ENCODE measurements around the gene ITGA4. TPM values are rescaled to one million over a fixed set of nuclear protein-coding genes. Genes with fewer than 3 reads are reported as not detected.

ITGA4 gene
- total and polyA plus RNA-seq, 5 experiments from 2014 or later = 88.1 to 210 (median 128) TPM

DNA sequence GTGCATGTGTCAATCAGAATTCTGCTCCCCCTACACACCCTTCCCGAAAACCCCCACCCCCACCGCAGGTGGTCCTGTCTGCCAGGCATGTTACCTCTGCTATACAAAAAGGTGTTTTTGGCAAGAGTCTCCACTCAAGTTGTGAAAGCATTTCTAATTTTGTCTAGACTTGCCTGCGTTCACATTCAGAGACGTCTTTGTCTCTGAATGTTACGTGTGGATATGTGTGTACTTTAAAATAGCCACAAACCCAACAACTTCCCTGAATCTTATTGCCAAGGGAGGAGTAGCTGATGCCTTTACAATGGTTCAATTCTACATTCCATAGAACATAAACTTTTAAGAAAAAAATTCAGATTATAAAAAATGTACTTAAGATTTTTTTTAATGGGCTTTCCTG is 66.6 kb downstream of the ITGA4 start:
- H3K9me3 Mint-ChIP-seq = no peaks in the 10 kb centered on the region
- POLR2A ChIA-PET = no interaction called here
- H3K27me3 Mint-ChIP-seq = no peaks in the 10 kb centered on the region
- no peak for ATAC-seq
- H3K4me1 Mint-ChIP-seq = peaks cover 0 to 8% (median 1%) of the 10 kb centered on the region in 4 donors
- no peak overlapping the region for H3K4me3 Mint-ChIP-seq
- peak overlapping the region in 1 of 10 donors; percentile 31 for H3K27ac Mint-ChIP-seq
- no peak for DNase-seq
- peaks cover 17 to 87% (median 36%) of the 10 kb centered on the region in 3 donors for H3K36me3 Mint-ChIP-seq

DNA sequence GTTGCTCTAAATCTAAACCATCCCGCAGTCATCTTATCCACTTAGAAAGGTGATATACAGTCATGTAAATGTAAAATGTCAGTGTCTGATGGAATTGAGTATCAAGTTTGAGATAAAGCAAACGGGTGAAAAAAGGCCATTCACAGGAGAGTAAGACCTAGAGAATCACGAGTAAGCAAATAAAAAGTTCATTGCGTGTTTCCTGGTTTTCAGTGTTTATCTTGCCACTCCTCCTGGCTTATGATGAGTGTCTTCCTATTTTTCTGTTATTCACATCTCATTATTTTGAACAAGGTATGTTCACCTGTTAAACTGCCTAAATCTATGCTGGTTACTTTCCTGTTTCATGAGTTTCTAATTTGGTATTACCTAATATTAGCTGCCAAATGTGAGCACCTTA is 68.8 kb downstream of the ITGA4 start:
- H3K4me1 Mint-ChIP-seq = peaks cover 0 to 2% (median 1%) of the 10 kb centered on the region in 4 donors
- H3K9me3 Mint-ChIP-seq = no peaks in the 10 kb centered on the region
- no peak overlapping the region for H3K4me3 Mint-ChIP-seq
- H3K36me3 Mint-ChIP-seq = peaks cover 17 to 86% (median 49%) of the 10 kb centered on the region in 3 donors
- peak overlapping the region in 5 of 10 donors; percentile 0 to 79 (median 15) for H3K27ac Mint-ChIP-seq
- no peaks in the 10 kb centered on the region for H3K27me3 Mint-ChIP-seq
- POLR2A ChIA-PET = no interaction called here
- no peak for DNase-seq
- ATAC-seq = no peak

DNA sequence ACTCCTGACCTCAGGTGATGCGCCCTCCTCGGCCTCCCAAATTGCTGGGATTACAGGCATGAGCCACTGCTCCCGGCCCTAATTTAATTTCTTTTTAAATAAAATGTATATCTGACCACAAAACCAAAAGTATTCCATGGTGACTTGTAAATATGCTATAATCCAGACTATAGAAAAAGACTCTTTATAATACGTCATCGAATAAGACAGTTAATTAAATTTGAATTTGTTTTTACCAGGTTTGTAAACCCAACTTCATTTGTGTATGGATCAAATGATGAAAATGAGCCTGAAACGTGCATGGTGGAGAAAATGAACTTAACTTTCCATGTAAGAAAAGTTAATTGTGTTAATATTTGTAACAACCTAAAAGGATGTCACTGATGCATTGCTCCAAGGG is 69.9 kb downstream of the ITGA4 start:
- peaks cover 17 to 87% (median 50%) of the 10 kb centered on the region in 3 donors for H3K36me3 Mint-ChIP-seq
- H3K4me1 Mint-ChIP-seq = peaks cover 0 to 3% (median 2%) of the 10 kb centered on the region in 4 donors
- ATAC-seq = no peak
- no peak for DNase-seq
- H3K27me3 Mint-ChIP-seq = no peaks in the 10 kb centered on the region
- peak overlapping the region in 2 of 10 donors; percentile 0 to 46 for H3K27ac Mint-ChIP-seq
- no peaks in the 10 kb centered on the region for H3K9me3 Mint-ChIP-seq
- POLR2A ChIA-PET = no interaction called here
- no peak overlapping the region for H3K4me3 Mint-ChIP-seq

DNA sequence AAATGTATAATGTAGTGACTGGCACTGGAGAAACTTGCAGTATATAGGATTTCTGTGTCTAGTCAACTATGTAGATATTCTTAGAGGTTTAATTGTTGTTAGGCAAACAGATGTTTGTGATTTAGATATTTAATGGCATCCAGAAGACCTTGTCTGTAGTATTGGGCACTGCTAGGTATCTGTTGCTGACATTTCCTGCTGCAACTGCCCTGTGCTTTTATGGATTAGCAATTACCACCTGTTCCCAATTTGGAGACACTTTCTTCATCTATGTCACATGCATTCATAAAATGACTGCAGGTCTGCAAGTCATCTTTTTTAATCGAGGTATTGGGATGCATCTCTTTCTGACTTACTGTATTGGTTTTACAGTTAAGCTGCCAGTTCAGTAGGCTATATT is 71.3 kb downstream of the ITGA4 start:
- no peak for DNase-seq
- H3K9me3 Mint-ChIP-seq = no peaks in the 10 kb centered on the region
- H3K36me3 Mint-ChIP-seq = peaks cover 13 to 86% (median 51%) of the 10 kb centered on the region in 3 donors
- peaks cover 2 to 9% (median 4%) of the 10 kb centered on the region in 4 donors for H3K4me1 Mint-ChIP-seq
- no peaks in the 10 kb centered on the region for H3K27me3 Mint-ChIP-seq
- POLR2A ChIA-PET = no interaction called here
- no peak overlapping the region for H3K4me3 Mint-ChIP-seq
- no peak for ATAC-seq
- H3K27ac Mint-ChIP-seq = peak overlapping the region in 2 of 10 donors; percentile 11 to 24

DNA sequence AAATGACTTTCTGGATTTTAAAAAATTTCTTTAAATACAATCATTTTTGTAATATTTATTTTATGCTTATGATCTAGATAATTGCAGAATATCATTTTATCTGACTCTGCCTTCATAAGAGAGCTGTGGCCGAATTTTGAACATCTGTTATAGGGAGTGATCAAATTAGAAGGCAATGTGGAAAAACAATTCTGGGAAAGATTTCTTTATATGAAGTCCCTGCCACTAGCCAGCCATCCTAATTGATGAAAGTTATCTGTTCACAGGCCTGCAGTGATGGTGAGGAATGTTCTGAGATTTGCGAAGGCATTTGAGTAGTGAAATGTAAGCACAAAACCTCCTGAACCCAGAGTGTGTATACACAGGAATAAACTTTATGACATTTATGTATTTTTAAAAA is 79.5 kb downstream of the ITGA4 start:
- Mint-ChIP-seq H3K27ac (peak overlapping the region in 1 of 10 donors; percentile 17), H3K4me3 (no peak overlapping the region), H3K9me3 (peaks cover 0 to 16% (median 0%) of the 10 kb centered on the region in 9 donors), H3K27me3 (no peaks in the 10 kb centered on the region), H3K36me3 (peaks cover 53 to 89% (median 73%) of the 10 kb centered on the region in 3 donors), H3K4me1 (peaks cover 3 to 9% (median 6%) of the 10 kb centered on the region in 4 donors)
- no peak for ATAC-seq
- no peak for DNase-seq
- POLR2A ChIA-PET = no interaction called here

DNA sequence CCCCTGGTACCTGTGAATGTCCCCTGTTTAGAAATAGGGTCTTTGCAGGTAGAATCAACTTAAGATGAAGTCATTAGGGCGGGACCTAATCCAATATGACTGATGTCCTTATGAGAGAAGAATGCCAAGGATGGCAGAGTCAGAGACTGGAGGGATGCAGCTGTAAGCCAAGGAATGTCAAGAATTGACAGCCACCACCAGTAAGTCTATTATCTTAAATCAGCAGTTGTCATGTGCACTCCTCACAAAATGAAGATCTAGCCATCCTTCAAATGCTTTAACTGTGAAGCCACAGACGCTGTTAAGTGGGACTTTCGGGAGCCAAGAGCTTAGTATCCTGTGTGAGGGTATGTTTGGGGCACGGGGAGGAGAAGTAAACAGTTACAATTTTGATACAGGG is 83.2 kb downstream of the ITGA4 start:
- peaks cover 43 to 53% (median 50%) of the 10 kb centered on the region in 3 donors for H3K36me3 Mint-ChIP-seq
- DNase-seq (no peak), ATAC-seq (no peak)
- POLR2A ChIA-PET = no interaction called here
- H3K27ac Mint-ChIP-seq = peak overlapping the region in 3 of 10 donors; percentile 2 to 16 (median 8)
- H3K4me1 Mint-ChIP-seq = peaks cover 0 to 6% (median 3%) of the 10 kb centered on the region in 4 donors
- no peaks in the 10 kb centered on the region for H3K27me3 Mint-ChIP-seq
- peak overlapping the region in 1 of 10 donors; percentile 37 for H3K4me3 Mint-ChIP-seq
- H3K9me3 Mint-ChIP-seq = peaks cover 0 to 19% (median 0%) of the 10 kb centered on the region in 9 donors

DNA sequence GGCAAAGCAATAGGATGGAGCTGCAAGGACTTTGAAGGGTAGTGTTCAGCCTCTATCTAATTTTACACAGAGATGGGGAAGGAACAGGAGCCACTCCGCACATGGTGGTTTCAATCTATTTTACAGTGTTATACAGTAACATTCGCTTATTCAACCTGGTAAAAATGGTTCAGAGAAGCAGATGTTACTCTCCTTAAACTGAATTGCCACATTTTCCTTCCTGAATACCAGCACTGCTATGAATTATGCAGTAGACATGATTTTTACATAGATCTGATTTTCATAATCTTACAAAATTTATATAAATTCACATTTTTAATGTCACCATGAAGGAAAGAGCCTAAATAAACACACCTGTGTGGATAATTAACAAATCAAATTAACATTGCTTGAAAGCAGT is 85.0 kb downstream of the ITGA4 start:
- no peak for DNase-seq
- Mint-ChIP-seq H3K4me3 (no peak overlapping the region), H3K27me3 (no peaks in the 10 kb centered on the region), H3K36me3 (peaks cover 29 to 42% (median 41%) of the 10 kb centered on the region in 3 donors), H3K9me3 (peaks cover 0 to 26% (median 4%) of the 10 kb centered on the region in 9 donors), H3K27ac (no peak overlapping the region), H3K4me1 (peaks cover 0 to 6% (median 3%) of the 10 kb centered on the region in 4 donors)
- POLR2A ChIA-PET = no interaction called here
- no peak for ATAC-seq

DNA sequence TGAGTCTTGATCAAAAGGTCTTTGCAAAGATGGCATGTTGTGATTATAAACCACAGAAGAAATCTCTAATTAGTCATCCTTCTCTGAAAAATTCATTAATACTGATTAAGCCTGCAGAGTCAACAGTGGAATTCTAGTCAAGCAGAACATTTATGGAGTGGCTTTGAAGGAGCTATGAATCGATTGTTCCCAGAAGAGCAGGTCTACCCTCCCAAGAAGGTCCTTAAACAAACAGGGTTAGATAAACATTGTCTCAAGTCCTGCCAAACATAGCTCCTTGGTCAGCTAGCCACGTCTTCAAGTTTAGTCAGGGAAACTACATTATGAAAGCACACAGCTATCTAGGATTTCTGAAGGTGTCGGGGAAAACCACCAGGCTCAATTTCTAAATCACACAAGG is 88.9 kb downstream of the ITGA4 start:
- peaks cover 0 to 14% (median 11%) of the 10 kb centered on the region in 3 donors for H3K36me3 Mint-ChIP-seq
- peaks cover 0 to 19% (median 4%) of the 10 kb centered on the region in 9 donors for H3K9me3 Mint-ChIP-seq
- H3K27me3 Mint-ChIP-seq = no peaks in the 10 kb centered on the region
- no peak overlapping the region for H3K27ac Mint-ChIP-seq
- DNase-seq (no peak), ATAC-seq (no peak)
- POLR2A ChIA-PET = no interaction called here
- peaks cover 0 to 6% (median 2%) of the 10 kb centered on the region in 4 donors for H3K4me1 Mint-ChIP-seq
- H3K4me3 Mint-ChIP-seq = no peak overlapping the region

DNA sequence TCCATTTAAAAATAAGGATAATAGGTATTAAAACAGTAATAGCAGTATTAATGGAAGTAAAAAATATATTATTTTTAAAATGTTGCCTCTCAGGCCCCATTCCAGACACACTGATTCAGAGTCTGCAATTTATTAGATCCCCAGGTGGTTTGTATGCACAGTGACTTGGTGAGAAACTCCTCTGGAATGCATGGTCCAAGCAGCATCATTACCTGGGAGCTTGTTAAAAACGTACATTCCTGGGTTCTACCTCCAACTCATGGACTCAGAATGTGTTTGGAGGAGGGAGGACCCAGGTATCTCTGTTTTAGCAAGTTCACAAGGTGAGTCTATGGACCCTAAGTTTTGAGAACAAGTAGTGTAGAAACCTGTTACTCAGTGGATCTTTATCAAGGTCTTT is 95.6 kb downstream of the ITGA4 start:
- POLR2A ChIA-PET = no interaction called here
- peaks cover 0 to 7% (median 5%) of the 10 kb centered on the region in 3 donors for H3K36me3 Mint-ChIP-seq
- H3K4me3 Mint-ChIP-seq = no peak overlapping the region
- no peaks in the 10 kb centered on the region for H3K27me3 Mint-ChIP-seq
- peaks cover 0 to 4% (median 0%) of the 10 kb centered on the region in 9 donors for H3K9me3 Mint-ChIP-seq
- no peak for ATAC-seq
- DNase-seq = no peak
- H3K4me1 Mint-ChIP-seq = peaks cover 0 to 4% (median 0%) of the 10 kb centered on the region in 4 donors
- no peak overlapping the region for H3K27ac Mint-ChIP-seq

DNA sequence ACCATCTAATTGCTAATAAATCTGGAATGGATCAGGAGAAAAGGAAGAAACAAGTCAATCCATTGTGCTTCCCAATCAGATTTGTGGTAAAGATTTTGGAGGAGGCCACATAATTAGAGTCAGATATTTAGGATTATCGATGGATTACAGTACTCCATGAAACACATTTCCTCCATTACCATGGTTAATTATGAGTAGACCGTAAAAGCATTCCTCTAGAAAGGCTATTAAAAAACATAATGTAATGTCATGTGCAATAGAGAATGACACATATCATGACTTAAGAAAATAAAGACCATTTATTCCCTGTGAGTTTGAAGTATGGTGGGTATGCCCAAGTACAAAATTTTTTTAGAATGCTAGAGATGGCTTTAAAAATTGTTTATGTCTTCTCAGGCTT is 96.1 kb downstream of the ITGA4 start:
- DNase-seq = no peak
- Mint-ChIP-seq H3K27me3 (no peaks in the 10 kb centered on the region), H3K4me3 (no peak overlapping the region), H3K9me3 (peaks cover 0 to 6% (median 0%) of the 10 kb centered on the region in 9 donors), H3K27ac (no peak overlapping the region), H3K36me3 (peaks cover 0 to 5% (median 4%) of the 10 kb centered on the region in 3 donors), H3K4me1 (peaks cover 0 to 4% (median 0%) of the 10 kb centered on the region in 4 donors)
- ATAC-seq = no peak
- POLR2A ChIA-PET = no interaction called here

DNA sequence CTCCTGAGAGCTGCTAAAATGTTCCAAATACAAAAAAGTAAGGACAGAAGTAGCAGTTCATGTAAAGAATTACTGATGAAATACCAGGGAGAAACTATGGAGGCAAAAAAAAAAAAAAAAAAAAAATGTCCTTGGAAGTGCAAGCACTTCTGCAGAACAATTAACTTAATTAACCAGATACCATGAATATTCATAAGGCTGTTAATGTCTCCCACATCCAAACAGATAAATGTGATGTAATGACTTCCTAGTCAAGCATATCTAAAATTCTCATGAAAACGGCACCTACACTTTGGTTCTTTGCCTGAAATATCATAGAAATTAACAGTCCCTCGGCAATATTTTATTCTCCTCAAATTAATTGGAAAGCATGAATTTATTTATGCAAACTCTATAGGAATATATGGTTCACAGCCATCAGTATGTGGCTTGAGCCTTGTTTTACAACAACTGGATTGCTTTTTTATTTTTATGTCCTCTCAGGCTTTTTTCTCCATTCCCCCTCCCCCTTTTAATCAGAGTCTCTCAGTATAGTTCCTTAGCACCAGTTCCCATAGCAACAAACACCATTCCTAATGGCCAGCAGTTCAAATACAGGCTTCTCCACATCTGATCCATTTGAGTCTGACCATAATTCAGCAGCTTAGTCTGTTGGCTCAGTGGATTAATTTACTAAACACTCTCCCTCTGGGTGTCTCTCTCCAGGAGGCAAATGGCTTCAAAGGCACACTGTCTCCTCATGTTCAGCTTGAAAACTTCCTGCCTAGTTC is 97.1 kb downstream of the ITGA4 start:
- Mint-ChIP-seq H3K36me3 (no peaks in the 10 kb centered on the region), H3K4me3 (no peak overlapping the region), H3K27me3 (no peaks in the 10 kb centered on the region), H3K4me1 (peaks cover 0 to 4% (median 0%) of the 10 kb centered on the region in 4 donors), H3K9me3 (peaks cover 0 to 6% (median 0%) of the 10 kb centered on the region in 9 donors), H3K27ac (peak overlapping the region in 2 of 10 donors; percentile 9)
- DNase-seq (no peak), ATAC-seq (no peak)
- POLR2A ChIA-PET = interaction anchor here (0.6 kb wide), 1 partner anchor 18 kb away, joined by 4 read pairs; no protein-coding TSS in a partner anchor

DNA sequence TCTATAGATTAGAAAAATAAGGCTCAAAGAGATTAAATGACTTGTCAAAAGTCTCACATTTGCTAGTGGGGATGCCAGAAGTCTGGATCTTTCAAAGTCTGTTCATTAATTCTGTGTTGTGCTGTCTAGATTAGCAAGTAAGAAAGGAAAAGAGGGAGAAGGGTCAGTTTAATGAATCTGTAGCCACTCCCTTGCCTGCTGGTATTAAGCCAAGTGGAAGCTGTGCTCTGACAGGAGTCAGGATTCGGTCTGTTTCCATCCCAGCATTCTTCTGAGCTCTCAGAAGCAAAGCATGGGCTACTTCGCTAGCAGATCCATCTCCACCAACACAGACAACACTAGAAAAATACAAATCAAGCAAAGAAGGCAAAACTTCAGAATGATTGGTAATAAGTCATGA is 101.2 kb downstream of the ITGA4 start:
- H3K27ac Mint-ChIP-seq = no peak overlapping the region
- no peaks in the 10 kb centered on the region for H3K27me3 Mint-ChIP-seq
- POLR2A ChIA-PET = no interaction called here
- peaks cover 0 to 4% (median 0%) of the 10 kb centered on the region in 4 donors for H3K4me1 Mint-ChIP-seq
- no peaks in the 10 kb centered on the region for H3K36me3 Mint-ChIP-seq
- DNase-seq (no peak), ATAC-seq (no peak)
- H3K4me3 Mint-ChIP-seq = no peak overlapping the region
- H3K9me3 Mint-ChIP-seq = peaks cover 0 to 6% (median 0%) of the 10 kb centered on the region in 9 donors

DNA sequence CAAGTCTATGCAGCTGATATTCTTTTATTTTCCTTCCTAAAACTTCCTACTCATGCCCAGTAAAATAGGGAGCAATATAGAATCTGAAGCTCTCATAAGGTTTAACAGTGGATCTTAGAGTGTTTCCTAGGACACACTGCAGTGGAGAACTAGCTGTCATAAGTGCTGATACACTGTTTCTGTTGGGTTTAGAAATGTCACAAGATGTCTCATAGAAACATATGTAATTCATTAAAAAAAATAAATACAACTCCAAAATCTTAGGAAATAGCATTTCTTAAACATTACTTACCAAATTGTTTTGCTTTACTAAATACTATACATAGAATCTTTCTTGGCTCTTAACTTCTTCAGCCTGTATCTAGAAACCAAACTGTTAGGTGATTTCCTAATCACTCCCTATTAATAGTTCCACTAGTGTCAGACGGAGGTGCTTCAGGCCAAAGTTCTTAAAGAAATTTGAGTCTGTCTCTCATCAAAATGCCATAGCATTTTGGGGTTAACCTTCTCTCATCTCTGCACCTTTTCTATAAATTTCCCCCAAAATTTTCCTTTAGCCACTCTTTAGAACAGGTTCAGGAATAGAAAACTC is 106.0 kb downstream of the ITGA4 start:
- peaks cover 0 to 9% (median 0%) of the 10 kb centered on the region in 5 donors for H3K27me3 Mint-ChIP-seq
- H3K36me3 Mint-ChIP-seq = no peaks in the 10 kb centered on the region
- DNase-seq (no peak), ATAC-seq (no peak)
- no peak overlapping the region for H3K4me3 Mint-ChIP-seq
- H3K27ac Mint-ChIP-seq = no peak overlapping the region
- no peaks in the 10 kb centered on the region for H3K4me1 Mint-ChIP-seq
- no peaks in the 10 kb centered on the region for H3K9me3 Mint-ChIP-seq
- POLR2A ChIA-PET = no interaction called here

Measured in naive thymus-derived CD8-positive, alpha-beta T cell (primary cell).